ENCODE measurements around the gene TBX10. TPM values are rescaled to one million over a fixed set of nuclear protein-coding genes. Genes with fewer than 3 reads are reported as not detected.
"Not testable (repeated sequence)": the region's sequence is repeated elsewhere in the genome, so short reads cannot be mapped to it uniquely, and the experiment has no call there.

The TBX10 gene
- total and polyA plus RNA-seq, 2 donors, result 0.05 to 0.09 TPM

DNA sequence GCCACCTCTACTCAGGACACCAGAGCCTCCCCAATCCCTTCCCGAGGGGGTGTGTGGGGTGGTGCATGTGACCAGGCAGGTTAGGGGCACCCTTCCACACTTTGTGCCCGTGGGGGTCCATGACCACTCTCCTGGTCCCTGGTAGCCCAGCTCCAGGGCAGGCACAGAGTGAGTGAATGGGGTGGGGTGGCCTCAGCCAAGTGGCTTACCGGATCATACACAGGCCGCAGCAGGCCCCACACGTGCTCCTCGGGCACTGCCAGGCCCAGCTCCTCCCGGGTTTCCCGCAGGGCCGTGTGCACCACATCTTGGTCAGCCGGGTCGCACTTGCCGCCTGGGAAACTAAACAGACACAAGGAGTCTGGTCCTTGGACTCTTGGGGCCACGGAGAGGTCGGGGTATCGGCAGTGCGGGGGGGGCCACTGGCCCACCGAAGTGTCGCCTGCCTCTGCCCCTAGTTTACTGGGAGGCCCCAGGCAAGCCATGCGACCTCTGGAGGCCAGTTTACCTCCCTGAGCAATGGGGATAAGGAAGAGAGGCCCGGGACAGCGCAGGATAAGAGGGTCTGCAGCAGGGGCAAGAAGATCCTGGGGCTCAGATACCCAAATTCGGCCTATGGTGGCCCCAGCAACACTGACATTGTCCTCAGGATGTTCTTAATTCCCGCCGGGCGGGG lies 10.7 kb downstream of the TBX10 start:
- 71% methylated on average over 25 of the region's 25 CpGs for WGBS
- no peaks in the 10 kb centered on the region for H3K36me3 ChIP-seq (ENCODE audit: control insufficient read depth in 2 of 2, insufficient read depth in 2 of 2, low read length in 1 of 2)

DNA sequence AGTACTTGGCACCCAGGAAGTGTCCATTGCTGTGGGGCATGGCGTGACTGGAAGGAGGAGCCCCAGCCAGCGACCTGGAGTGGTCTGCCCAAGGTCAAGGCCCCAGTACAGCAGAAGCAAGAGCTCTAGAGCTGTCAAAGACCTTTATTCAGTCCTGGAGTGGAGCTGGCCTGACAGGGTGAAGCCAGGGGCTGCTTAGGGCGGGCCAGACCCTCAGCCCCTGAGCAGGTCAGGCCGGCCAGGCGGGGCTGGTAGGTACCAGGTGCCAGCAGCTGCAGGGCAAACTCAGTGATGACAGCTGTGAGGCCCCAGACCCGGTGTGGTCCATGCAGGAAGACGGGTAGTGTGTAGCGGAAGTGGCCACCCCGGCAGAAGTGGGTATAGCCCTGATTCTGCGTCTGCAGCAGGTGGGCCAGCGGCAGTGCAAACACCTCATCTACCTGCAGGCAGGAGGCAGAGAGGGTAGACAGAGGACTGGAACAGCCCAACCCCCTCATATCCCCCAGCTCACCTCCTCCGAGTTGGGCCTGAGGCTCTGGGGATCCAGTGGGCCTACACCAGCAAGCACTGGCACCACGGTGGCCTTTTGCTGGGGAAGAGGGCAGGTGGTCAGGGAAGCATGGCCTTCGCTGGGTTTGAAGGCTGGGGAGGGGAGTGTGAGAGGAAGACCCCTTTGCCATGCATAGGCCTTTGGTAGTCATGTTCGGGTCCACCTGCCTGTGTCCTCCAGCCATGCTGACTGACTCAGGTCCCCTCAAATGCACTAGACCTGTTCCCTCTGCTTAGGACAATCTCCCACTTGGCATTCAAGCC lies 11.5 kb downstream of the TBX10 start:
- H3K4me1 ChIP-seq (ENCODE audit: control insufficient read depth in 2 of 2, insufficient read depth in 2 of 2, low read length in 2 of 2), result peaks cover 7 to 22% of the 10 kb centered on the region in 2 donors
- H3K4me3 ChIP-seq (ENCODE audit: low read length in 2 of 2), result no peak overlapping the region
- WGBS, result 95% methylated on average over 15 of the region's 15 CpGs
- H3K9me3 ChIP-seq (ENCODE audit: control insufficient read depth in 2 of 2, insufficient read depth in 1 of 2, low read length in 1 of 2), result peaks cover 0 to 4% of the 10 kb centered on the region in 2 donors
- no peaks in the 10 kb centered on the region for H3K27me3 ChIP-seq (ENCODE audit: control insufficient read depth in 2 of 2, insufficient read depth in 1 of 2, low read length in 1 of 2)
- no peaks in the 10 kb centered on the region for H3K36me3 ChIP-seq (ENCODE audit: control insufficient read depth in 2 of 2, insufficient read depth in 2 of 2, low read length in 1 of 2)
- no peak overlapping the region for H3K27ac ChIP-seq (ENCODE audit: low read depth in 1 of 2, low read length in 1 of 2)
- DNase-seq (ENCODE audit: low read depth in 6 of 9, low spot score in 9 of 9), result no peak

More for the DNA sequence above, 10.7 kb downstream of the TBX10 start:
- Histone ChIP-seq H3K9me3 (ENCODE audit: control insufficient read depth in 2 of 2, insufficient read depth in 1 of 2, low read length in 1 of 2) (peaks cover 0 to 4% of the 10 kb centered on the region in 2 donors), H3K4me3 (ENCODE audit: low read length in 2 of 2) (no peak overlapping the region), H3K27me3 (ENCODE audit: control insufficient read depth in 2 of 2, insufficient read depth in 1 of 2, low read length in 1 of 2) (no peaks in the 10 kb centered on the region), H3K27ac (ENCODE audit: low read depth in 1 of 2, low read length in 1 of 2) (no peak overlapping the region), H3K4me1 (ENCODE audit: control insufficient read depth in 2 of 2, insufficient read depth in 2 of 2, low read length in 2 of 2) (peaks cover 7 to 22% of the 10 kb centered on the region in 2 donors)
- DNase-seq (ENCODE audit: low read depth in 6 of 9, low spot score in 9 of 9), result no peak

DNA sequence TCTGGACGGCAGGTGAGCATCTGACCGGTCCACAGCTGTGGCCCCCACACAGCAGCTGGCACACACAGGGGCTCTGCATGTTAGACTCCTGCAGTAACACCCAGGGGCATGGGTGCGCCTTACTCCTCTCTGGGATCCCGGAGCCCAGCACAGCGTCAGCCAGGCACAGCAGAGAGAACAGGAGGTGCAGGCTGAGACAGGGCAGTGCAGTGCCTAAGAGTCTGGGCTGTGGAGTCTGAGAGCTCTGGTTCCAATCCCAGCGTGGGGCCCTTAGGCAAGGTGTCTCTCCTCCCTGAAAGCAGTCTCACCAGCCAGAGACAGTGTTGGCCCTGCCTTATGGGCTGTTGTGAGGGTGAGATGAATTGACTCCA lies 12.1 kb downstream of the TBX10 start:
- Histone ChIP-seq H3K27me3 (ENCODE audit: control insufficient read depth in 2 of 2, insufficient read depth in 1 of 2, low read length in 1 of 2) (no peaks in the 10 kb centered on the region), H3K36me3 (ENCODE audit: control insufficient read depth in 2 of 2, insufficient read depth in 2 of 2, low read length in 1 of 2) (no peaks in the 10 kb centered on the region), H3K4me3 (ENCODE audit: low read length in 2 of 2) (no peak overlapping the region), H3K4me1 (ENCODE audit: control insufficient read depth in 2 of 2, insufficient read depth in 2 of 2, low read length in 2 of 2) (peaks cover 7 to 22% of the 10 kb centered on the region in 2 donors), H3K9me3 (ENCODE audit: control insufficient read depth in 2 of 2, insufficient read depth in 1 of 2, low read length in 1 of 2) (peaks cover 0 to 4% of the 10 kb centered on the region in 2 donors), H3K27ac (ENCODE audit: low read depth in 1 of 2, low read length in 1 of 2) (no peak overlapping the region)
- 97% methylated on average over 6 of the region's 6 CpGs for WGBS
- DNase-seq (ENCODE audit: low read depth in 6 of 9, low spot score in 9 of 9), result no peak

DNA sequence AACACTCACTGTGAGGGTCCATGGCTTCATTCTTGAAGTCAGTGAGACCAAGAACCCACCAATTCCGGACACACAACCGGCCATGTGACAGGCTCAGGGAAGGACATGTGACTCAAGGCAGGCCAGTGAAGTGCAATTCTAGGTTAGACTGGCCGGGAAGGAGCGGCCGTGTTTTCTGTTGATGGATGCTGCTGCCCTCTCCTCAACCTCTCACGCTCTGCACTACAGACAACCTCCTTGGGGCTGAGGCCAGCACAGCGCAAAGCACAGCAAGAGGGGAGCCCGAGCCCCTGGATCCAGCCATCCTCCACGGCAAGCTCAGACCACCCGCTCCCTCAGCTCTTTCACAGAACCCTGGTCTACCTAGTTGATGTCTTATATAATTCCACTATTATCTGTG lies 12.6 kb downstream of the TBX10 start:
- DNase-seq (ENCODE audit: low read depth in 6 of 9, low spot score in 9 of 9), result no peak
- no peak overlapping the region for H3K27ac ChIP-seq (ENCODE audit: low read depth in 1 of 2, low read length in 1 of 2)
- 97% methylated on average over 10 of the region's 10 CpGs for WGBS

DNA sequence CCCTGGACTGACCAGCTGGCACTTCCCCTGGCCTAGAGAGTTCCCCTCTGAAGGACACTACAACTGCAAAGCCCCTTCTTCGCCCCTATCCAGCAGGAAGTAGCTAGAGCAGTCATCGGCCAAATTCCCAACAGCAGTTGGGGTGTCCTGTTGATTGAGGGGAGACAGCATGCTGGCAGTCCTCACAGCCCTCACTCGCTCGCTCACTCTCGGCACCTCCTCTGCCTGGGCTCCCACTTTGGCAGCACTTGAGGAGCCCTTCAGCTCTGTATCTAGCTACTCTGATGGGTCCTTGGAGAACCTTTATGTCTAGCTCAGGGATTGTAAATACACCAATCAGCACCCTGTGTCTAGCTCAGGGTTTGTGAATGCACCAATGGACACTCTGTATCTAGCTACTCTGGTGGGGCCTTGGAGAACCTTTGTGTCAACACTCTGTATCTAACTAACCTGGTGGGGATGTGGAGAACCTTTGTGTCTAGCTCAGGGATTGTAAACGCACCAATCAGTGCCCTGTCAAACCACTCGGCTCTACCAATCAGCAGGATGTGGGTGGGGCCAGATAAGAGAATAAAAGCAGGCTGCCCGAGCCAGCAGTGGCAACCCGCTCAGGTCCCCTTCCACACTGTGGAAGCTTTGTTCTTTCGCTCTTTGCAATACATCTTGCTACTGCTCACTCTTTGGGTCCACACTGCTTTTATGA lies 13.3 kb downstream of the TBX10 start:
- H3K36me3 ChIP-seq (ENCODE audit: control insufficient read depth in 2 of 2, insufficient read depth in 2 of 2, low read length in 1 of 2); H3K4me3 ChIP-seq (ENCODE audit: low read length in 2 of 2); H3K27me3 ChIP-seq (ENCODE audit: control insufficient read depth in 2 of 2, insufficient read depth in 1 of 2, low read length in 1 of 2); H3K27ac ChIP-seq (ENCODE audit: low read depth in 1 of 2, low read length in 1 of 2); DNase-seq (ENCODE audit: low read depth in 6 of 9, low spot score in 9 of 9); H3K9me3 ChIP-seq (ENCODE audit: control insufficient read depth in 2 of 2, insufficient read depth in 1 of 2, low read length in 1 of 2): not testable (repeated sequence)
- H3K4me1 ChIP-seq (ENCODE audit: control insufficient read depth in 2 of 2, insufficient read depth in 2 of 2, low read length in 2 of 2), result peaks cover 7 to 21% of the 10 kb centered on the region in 2 donors
- WGBS, result 97% methylated on average over 10 of the region's 10 CpGs

More for the DNA sequence above, 12.6 kb downstream of the TBX10 start:
- H3K36me3 ChIP-seq (ENCODE audit: control insufficient read depth in 2 of 2, insufficient read depth in 2 of 2, low read length in 1 of 2), result no peaks in the 10 kb centered on the region
- H3K27me3 ChIP-seq (ENCODE audit: control insufficient read depth in 2 of 2, insufficient read depth in 1 of 2, low read length in 1 of 2), result no peaks in the 10 kb centered on the region
- H3K9me3 ChIP-seq (ENCODE audit: control insufficient read depth in 2 of 2, insufficient read depth in 1 of 2, low read length in 1 of 2), result peaks cover 0 to 4% of the 10 kb centered on the region in 2 donors
- no peak overlapping the region for H3K4me3 ChIP-seq (ENCODE audit: low read length in 2 of 2)
- peaks cover 7 to 22% of the 10 kb centered on the region in 2 donors for H3K4me1 ChIP-seq (ENCODE audit: control insufficient read depth in 2 of 2, insufficient read depth in 2 of 2, low read length in 2 of 2)

DNA sequence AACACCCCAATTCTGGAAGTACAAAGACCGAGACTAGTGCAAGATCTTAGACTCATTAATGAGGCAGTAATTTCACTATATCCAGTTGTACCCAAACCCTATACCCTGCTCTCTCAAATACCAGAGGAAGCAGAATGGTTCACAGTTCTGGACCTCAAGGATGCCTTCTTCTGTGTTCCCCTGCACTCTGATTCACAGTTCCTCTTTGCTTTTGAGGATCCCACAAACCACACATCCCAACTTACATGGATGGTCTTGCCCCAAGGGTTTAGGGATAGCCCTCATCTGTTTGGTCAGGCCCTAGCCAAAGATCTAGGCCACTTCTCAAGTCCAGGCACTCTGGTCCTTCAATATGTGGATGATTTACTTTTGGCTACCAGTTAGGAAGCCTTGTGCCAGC lies 15.8 kb downstream of the TBX10 start:
- not testable (repeated sequence) for H3K4me3 ChIP-seq (ENCODE audit: low read length in 2 of 2); H3K36me3 ChIP-seq (ENCODE audit: control insufficient read depth in 2 of 2, insufficient read depth in 2 of 2, low read length in 1 of 2)
- WGBS, result 100% methylated on average over 1 of the region's 1 CpG

DNA sequence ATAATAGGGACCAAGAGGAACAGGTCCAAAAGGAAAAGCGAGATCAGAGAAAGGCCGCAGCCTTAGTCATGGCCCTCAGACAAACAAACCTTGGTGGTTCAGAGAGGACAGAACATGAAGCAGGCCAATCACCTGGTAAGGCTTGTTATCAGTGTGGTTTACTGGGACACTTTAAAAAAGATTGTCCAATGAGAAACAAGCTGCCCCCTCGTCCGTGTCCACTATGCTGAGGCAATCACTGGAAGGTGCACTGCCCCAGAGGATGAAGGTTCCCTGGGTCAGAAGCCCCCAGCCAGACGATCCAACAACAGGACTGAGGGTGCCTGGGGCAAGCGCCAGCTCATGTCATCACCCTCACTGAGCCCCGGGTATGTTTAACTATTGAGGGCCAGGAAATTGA lies 16.7 kb downstream of the TBX10 start:
- H3K4me1 ChIP-seq (ENCODE audit: control insufficient read depth in 2 of 2, insufficient read depth in 2 of 2, low read length in 2 of 2); H3K4me3 ChIP-seq (ENCODE audit: low read length in 2 of 2); H3K27ac ChIP-seq (ENCODE audit: low read depth in 1 of 2, low read length in 1 of 2); H3K27me3 ChIP-seq (ENCODE audit: control insufficient read depth in 2 of 2, insufficient read depth in 1 of 2, low read length in 1 of 2); DNase-seq (ENCODE audit: low read depth in 6 of 9, low spot score in 9 of 9); H3K36me3 ChIP-seq (ENCODE audit: control insufficient read depth in 2 of 2, insufficient read depth in 2 of 2, low read length in 1 of 2); H3K9me3 ChIP-seq (ENCODE audit: control insufficient read depth in 2 of 2, insufficient read depth in 1 of 2, low read length in 1 of 2): not testable (repeated sequence)
- 93% methylated on average over 7 of the region's 7 CpGs for WGBS

More for the DNA sequence above, 15.8 kb downstream of the TBX10 start:
- not testable (repeated sequence) for H3K27me3 ChIP-seq (ENCODE audit: control insufficient read depth in 2 of 2, insufficient read depth in 1 of 2, low read length in 1 of 2); H3K4me1 ChIP-seq (ENCODE audit: control insufficient read depth in 2 of 2, insufficient read depth in 2 of 2, low read length in 2 of 2); DNase-seq (ENCODE audit: low read depth in 6 of 9, low spot score in 9 of 9); H3K9me3 ChIP-seq (ENCODE audit: control insufficient read depth in 2 of 2, insufficient read depth in 1 of 2, low read length in 1 of 2); H3K27ac ChIP-seq (ENCODE audit: low read depth in 1 of 2, low read length in 1 of 2)

DNA sequence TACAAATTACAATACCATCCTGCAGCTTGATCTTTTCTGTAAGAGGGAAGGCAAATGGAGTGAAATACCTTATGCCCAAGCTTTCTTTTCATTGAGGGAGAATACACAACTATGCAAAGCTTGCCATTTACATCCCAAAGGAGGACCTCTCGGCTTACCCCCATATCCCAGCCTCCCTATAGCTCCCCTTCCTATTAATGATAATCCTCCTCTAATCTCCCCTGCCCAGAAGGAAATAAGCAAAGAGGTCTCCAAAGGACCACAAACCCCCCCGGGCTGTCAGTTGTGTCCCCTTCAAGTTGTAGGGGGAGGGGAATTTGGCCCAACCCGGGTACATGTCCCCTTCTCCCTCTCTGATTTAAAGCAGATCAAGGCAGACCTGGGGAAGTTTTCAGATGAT lies 17.6 kb downstream of the TBX10 start:
- H3K9me3 ChIP-seq (ENCODE audit: control insufficient read depth in 2 of 2, insufficient read depth in 1 of 2, low read length in 1 of 2); DNase-seq (ENCODE audit: low read depth in 6 of 9, low spot score in 9 of 9); H3K27ac ChIP-seq (ENCODE audit: low read depth in 1 of 2, low read length in 1 of 2); H3K4me3 ChIP-seq (ENCODE audit: low read length in 2 of 2); H3K36me3 ChIP-seq (ENCODE audit: control insufficient read depth in 2 of 2, insufficient read depth in 2 of 2, low read length in 1 of 2); H3K27me3 ChIP-seq (ENCODE audit: control insufficient read depth in 2 of 2, insufficient read depth in 1 of 2, low read length in 1 of 2): not testable (repeated sequence)
- 89% methylated on average over 3 of the region's 3 CpGs for WGBS
- H3K4me1 ChIP-seq (ENCODE audit: control insufficient read depth in 2 of 2, insufficient read depth in 2 of 2, low read length in 2 of 2), result peaks cover 11 to 17% of the 10 kb centered on the region in 2 donors

DNA sequence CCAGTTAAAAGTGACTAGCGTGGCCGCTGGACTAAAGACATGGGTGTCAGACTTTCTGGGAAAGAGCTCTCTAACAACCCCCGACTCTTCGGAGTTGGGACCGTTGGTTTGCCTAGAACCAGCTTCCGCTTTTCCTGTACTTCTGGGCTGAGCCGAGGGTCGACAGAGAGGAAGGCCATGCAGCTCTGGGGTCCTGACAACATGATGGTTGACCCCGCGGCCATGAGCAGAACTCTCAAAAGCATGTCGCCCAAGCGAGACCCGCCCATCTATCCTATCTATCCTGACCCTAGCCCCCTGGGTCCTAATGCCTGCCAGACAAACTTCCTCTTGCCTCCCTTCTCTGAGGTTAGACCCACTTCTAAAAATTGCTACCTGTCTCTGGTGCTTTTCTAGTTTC lies 18.9 kb downstream of the TBX10 start:
- H3K4me3 ChIP-seq (ENCODE audit: low read length in 2 of 2); DNase-seq (ENCODE audit: low read depth in 6 of 9, low spot score in 9 of 9); H3K36me3 ChIP-seq (ENCODE audit: control insufficient read depth in 2 of 2, insufficient read depth in 2 of 2, low read length in 1 of 2); H3K27me3 ChIP-seq (ENCODE audit: control insufficient read depth in 2 of 2, insufficient read depth in 1 of 2, low read length in 1 of 2); H3K9me3 ChIP-seq (ENCODE audit: control insufficient read depth in 2 of 2, insufficient read depth in 1 of 2, low read length in 1 of 2); H3K27ac ChIP-seq (ENCODE audit: low read depth in 1 of 2, low read length in 1 of 2): not testable (repeated sequence)
- H3K4me1 ChIP-seq (ENCODE audit: control insufficient read depth in 2 of 2, insufficient read depth in 2 of 2, low read length in 2 of 2), result peaks cover 19 to 30% of the 10 kb centered on the region in 2 donors
- WGBS, result 95% methylated on average over 13 of the region's 13 CpGs
